ENCODE measurements around the gene TMEM244. TPM values are rescaled to one million over a fixed set of nuclear protein-coding genes. Genes with fewer than 3 reads are reported as not detected.

The TMEM244 gene
- total and polyA plus RNA-seq, 2 donors (not counting 3 experiments of a cell fraction or from before 2014, with no cell fraction given) = not detected

- no peak for FAIRE-seq
- H3K4me3 ChIP-seq (replicated peaks in 1 of 3; ENCODE audit: insufficient read depth in 1 of 3, low read depth in 1 of 3, low read length in 3 of 3) = no peak overlapping the region
- H3K9ac ChIP-seq (replicated peaks; ENCODE audit: extremely low read depth, insufficient read depth, low read length) = no peak overlapping the region
- intact Hi-C loops (cut with micrococcal nuclease) = no loop called here
- H3K4me1 ChIP-seq (ENCODE audit: control insufficient read depth, extremely low read depth, insufficient read depth, low read length) = peaks cover 7% of the 10 kb centered on the region
- BruUV-seq (replicated peaks) = no TSS peak
- CTCF ChIA-PET = interaction anchor here (1.0 to 1.9 kb wide), 2 partner anchors 15 to 67 kb away, joined by 3 to 8 read pairs; no protein-coding TSS in a partner anchor
- no peak overlapping the region for H3K27ac ChIP-seq (ENCODE audit: insufficient read depth, low read depth, low read length)
- TF ChIP-seq POLR2AphosphoS5 (IDR thresholded peaks at IDR 0.05; ENCODE audit: insufficient read depth, low read depth, low read length) (no peak), EZH2 (IDR thresholded peaks at IDR 0.05; ENCODE audit: borderline replicate concordance, low read depth, low read length, severe bottlenecking) (no peak), POLR2A (IDR thresholded peaks at IDR 0.05; ENCODE audit: low read depth, low read length) (no peak), GATA2 (IDR thresholded peaks at IDR 0.05; ENCODE audit: insufficient read depth, insufficient read length, low read depth, low read length) (no peak), CTCF (IDR thresholded peaks at IDR 0.05; ENCODE audit: extremely low read depth in 1 of 2, insufficient read depth in 1 of 2, low read depth in 1 of 2, low read length in 2 of 2) (no peak), JUN (IDR thresholded peaks at IDR 0.05; ENCODE audit: borderline replicate concordance, insufficient read depth, insufficient read length, low read depth) (no peak), MAX (IDR thresholded peaks at IDR 0.05; ENCODE audit: insufficient read depth, insufficient read length) (no peak), MYC (IDR thresholded peaks at IDR 0.05; ENCODE audit: low read depth, low read length) (no peak), FOS (IDR thresholded peaks at IDR 0.05; ENCODE audit: borderline replicate concordance, insufficient read depth, low read length) (no peak)
- dilution Hi-C loops (cut with MboI; ENCODE audit: extremely low pct_ligation_motif_present, low sequenced_read_pairs) = no loop called here
- H3K27me3 ChIP-seq (ENCODE audit: control insufficient read depth in 2 of 2, insufficient read depth in 2 of 2, low read length in 2 of 2) = no peaks in the 10 kb centered on the region
- H2AFZ ChIP-seq (ENCODE audit: low read depth, low read length) = no peak overlapping the region
- no peak overlapping the region for H3K4me2 ChIP-seq (ENCODE audit: insufficient read depth, low read length)
- no peak for DNase-seq (ENCODE audit: low read depth, low spot score)
- H4K20me1 ChIP-seq (replicated peaks; ENCODE audit: control insufficient read depth, extremely low read depth, insufficient read depth, low read length) = no peaks in the 10 kb centered on the region
- no peaks in the 10 kb centered on the region for H3K36me3 ChIP-seq (ENCODE audit: control insufficient read depth in 2 of 2, extremely low read depth in 1 of 2, insufficient read depth in 2 of 2, low read length in 2 of 2)
- no peaks in the 10 kb centered on the region for H3K9me1 ChIP-seq (replicated peaks; ENCODE audit: control insufficient read depth, extremely low read depth, insufficient read depth, low read length)
- POLR2A ChIA-PET = no interaction called here
- no peaks in the 10 kb centered on the region for H3K9me3 ChIP-seq (replicated peaks; ENCODE audit: control insufficient read depth, insufficient read depth, low read length)
- no peaks in the 10 kb centered on the region for H3K79me2 ChIP-seq (ENCODE audit: control insufficient read depth, insufficient read depth, low read length)
Measured at GRCh38 chr6:129842881-129843409, 18.2 kb downstream of the TMEM244 start.

Measured in endothelial cell of umbilical vein (primary cell).